NOMO-1 treated with DMSO at 0.1 percent for 48 hours (cell line): ENCODE data around the gene BLOC1S3.
"Not testable (repeated sequence)": the region's sequence is repeated elsewhere in the genome, so short reads cannot be mapped to it uniquely, and the experiment has no call there.

Experiments used
- DNase-seq: peaks from one replicate; lab custom pipeline; 2025; ENCODE audit not compliant: unreplicated experiment; lab: John Stamatoyannopoulos, UW

BLOC1S3 gene

GRCh38 chr19:45218911-45219743, 40.5 kb downstream of the BLOC1S3 start:
- DNase-seq: peak; percentile 19

- DNase-seq: no peak
Observed at GRCh38 chr19:45222724-45223123, 44.1 kb downstream of the BLOC1S3 start.

GRCh38 chr19:45223879-45224278, 45.3 kb downstream of the BLOC1S3 start:
- no peak for DNase-seq

- DNase-seq: no peak
Observed at GRCh38 chr19:45224645-45225044, 46.1 kb downstream of the BLOC1S3 start.

- not testable (repeated sequence) for DNase-seq
Observed at GRCh38 chr19:45229056-45229455, 50.5 kb downstream of the BLOC1S3 start.
